Transverse colon (tissue), 4 donors: Measurements from ENCODE around the gene GRIN2C.

Experiments
- CTCF ChIP-seq, 5 experiments: fragments of 200-600 bp in 3 of 5; fragments of 450-650 bp in 2 of 5; sonication (generic) in 3 of 5; IDR thresholded peaks; 1 replicate in 2 of 5; 2 replicates in 3 of 5; pipeline ENCODE4 v1.5.1; 2016 to 2017; ENCODE audit warnings: antibody characterized with exemption in 5 of 5, inconsistent platforms in 3 of 5, mild to moderate bottlenecking in 2 of 5, moderate library complexity in 1 of 5
- EP300 ChIP-seq: sonication (generic); formaldehyde crosslinking; IDR thresholded peaks from one replicate; pipeline ENCODE4 v1.6.1; 2017; ENCODE audit warnings: antibody characterized with exemption, low read depth
- POLR2A ChIP-seq: fragments of 450-650 bp; IDR thresholded peaks from one replicate; pipeline ENCODE4 v1.6.1; 2016; ENCODE audit warnings: antibody characterized with exemption, mild to moderate bottlenecking, moderate library complexity
- POLR2AphosphoS5 ChIP-seq, 3 donors: sonication (generic); formaldehyde crosslinking; IDR thresholded peaks; one replicate each; pipeline ENCODE4 v1.6.1; 2016; ENCODE audit warnings: antibody characterized with exemption in 3 of 3

GRCh38 chr17:74863420-74864296 lies 4.0 kb upstream of the GRIN2C start:
- TF ChIP-seq POLR2A (no peak), CTCF (IDR thresholded peaks at IDR 0.05) (no peak), EP300 (no peak), POLR2AphosphoS5 (IDR thresholded peaks at IDR 0.05) (no peak)
